AG04449 (cell line): Measurements from ENCODE around the gene FASN.

ENCODE experiments used
- CTCF ChIA-PET: fragments of 350-600 bp; formaldehyde crosslinking; extraction: SDS; loops from one replicate; lab custom pipeline; 2021; ENCODE audit warnings: antibody characterized with exemption; lab: Yijun Ruan, JAX
- POLR2A ChIA-PET: fragments of 400-600, 350-600 bp; formaldehyde crosslinking; extraction: SDS; loops from one replicate; lab custom pipeline; 2020; ENCODE audit warnings: antibody characterized with exemption, inconsistent platforms; lab: Yijun Ruan, JAX
- DNase-seq: peaks from one replicate; pipeline ENCODE4 v3.0.0-alpha.2; 2010; ENCODE audit warnings: low read depth, low spot score
- H3K4me3 ChIP-seq: 2 replicates; pipeline ENCODE4 v1.5.1; 2011; ENCODE audit warnings: low read depth, mild to moderate bottlenecking, control low read depth, low read length
- CTCF ChIP-seq: IDR thresholded peaks from one replicate; pipeline ENCODE4 v1.5.1; 2011; ENCODE audit warnings: mild to moderate bottlenecking, moderate library complexity, low read length, control low read depth, inconsistent platforms; ENCODE audit not compliant: insufficient read depth; ENCODE audit errors: missing control alignments

The FASN gene

GRCh38 chr17:82053130-82053529 is 44.9 kb downstream of the FASN start:
- ChIA-PET POLR2A (interaction anchor here (0.6 to 1.6 kb wide), 3 partner anchors 11 to 72 kb away, joined by 3 to 4 read pairs (median 4); partner anchors contain the start of gene DCXR), CTCF (interaction anchor here (2.0 to 7.1 kb wide), 2 partner anchors 14 to 94 kb away, joined by 6 to 47 read pairs; partner anchors contain the start of gene DCXR)
- TF ChIP-seq CTCF = no peak
- DNase-seq = no peak
- peak overlapping the region; percentile 82 for H3K4me3 ChIP-seq

- H3K4me3 ChIP-seq = peak overlapping the region; percentile 82
- DNase-seq = no peak
- CTCF ChIA-PET = interaction anchor here (1.0 to 7.1 kb wide), 4 partner anchors 13 to 93 kb away, joined by 5 to 47 read pairs (median 6); partner anchors contain the start of gene DCXR
- POLR2A ChIA-PET = interaction anchor here (1.2 to 1.6 kb wide), 2 partner anchors 11 to 15 kb away, joined by 4 read pairs; partner anchors contain the start of gene DCXR
- no peak for TF ChIP-seq CTCF
Observed at GRCh38 chr17:82052638-82053059, 45.4 kb downstream of the FASN start.

GRCh38 chr17:82051776-82052637 is 46.0 kb downstream of the FASN start, which contains the start of the genes GPS1 and RFNG:
TSS of gene GPS1 (plus strand) at chr17:82051898. CDS start at chr17:82051932, 34 bp downstream.
TSS of gene RFNG (minus strand) at chr17:82051811. CDS start at chr17:82051766, 45 bp downstream.
- peak within 1 kb of the TSS; percentile 82 for H3K4me3 ChIP-seq
- ChIA-PET POLR2A (interaction anchor here (1.2 to 1.8 kb wide), 2 partner anchors 14 to 35 kb away, joined by 3 to 5 read pairs; partner anchors contain the start of gene DCXR), CTCF (interaction anchor here (1.0 to 7.1 kb wide), 4 partner anchors 12 to 93 kb away, joined by 5 to 47 read pairs (median 6); partner anchors contain the start of gene DCXR)
- no peak for DNase-seq
- TF ChIP-seq CTCF = no peak

GRCh38 chr17:82050761-82051641 is 47.0 kb downstream of the FASN start:
- ChIA-PET CTCF (interaction anchor here (1.2 to 7.1 kb wide), 3 partner anchors 11 to 92 kb away, joined by 3 to 47 read pairs (median 14); partner anchors contain the start of gene DCXR), POLR2A (interaction anchor here (1.2 to 1.8 kb wide), 4 partner anchors 13 to 48 kb away, joined by 3 to 5 read pairs (median 3); partner anchors contain the start of gene DCXR)
- peak overlapping the region; percentile 82 for H3K4me3 ChIP-seq
- no peak for TF ChIP-seq CTCF
- DNase-seq = no peak

- peak overlapping the region; percentile 82 for H3K4me3 ChIP-seq
- ChIA-PET CTCF (interaction anchor here (1.0 to 7.1 kb wide), 4 partner anchors 11 to 91 kb away, joined by 3 to 47 read pairs (median 8); partner anchors contain the start of gene DCXR), POLR2A (interaction anchor here (1.2 to 1.8 kb wide), 5 partner anchors 9 to 48 kb away, joined by 3 to 5 read pairs (median 3); partner anchors contain the start of gene DCXR)
- TF ChIP-seq CTCF = no peak
- DNase-seq = no peak
Observed at GRCh38 chr17:82050152-82050760, 47.8 kb downstream of the FASN start.
